Thoracic aorta (tissue), 2 donors: ENCODE results near the gene CDK13. TPM values are rescaled to one million over a fixed set of nuclear protein-coding genes. Genes with fewer than 3 reads are reported as not detected.

Source experiments
- ATAC-seq: fragments of 150-250 bp; one replicate; pipeline ENCODE4 v1.8.0; 2017; ENCODE audit warnings: low read depth; ENCODE audit not compliant: insufficient number of reproducible peaks, low FRiP score
- DNase-seq: peaks from one replicate; pipeline ENCODE4 v3.0.0-alpha.2; 2020; ENCODE audit warnings: low spot score
- H3K27ac ChIP-seq, 2 donors: fragments of 200-600 bp; sonication (generic); 1 replicate in 1 of 2; 2 replicates in 1 of 2; pipeline ENCODE4 v1.5.1; 2016; ENCODE audit warnings: mild to moderate bottlenecking in 2 of 2, moderate library complexity in 2 of 2
- H3K27me3 ChIP-seq: fragments of 200-600 bp; sonication (generic); replicated peaks from 2 replicates; pipeline ENCODE4 v1.6.0; 2016; ENCODE audit warnings: mild to moderate bottlenecking; ENCODE audit not compliant: insufficient read depth
- H3K36me3 ChIP-seq: fragments of 200-600 bp; sonication (generic); one replicate; pipeline ENCODE4 v1.5.1; 2016
- H3K4me1 ChIP-seq, 2 donors: fragments of 200-600 bp; sonication (generic); 1 replicate in 1 of 2; 2 replicates in 1 of 2; pipeline versions ENCODE4 v1.5.1 to v1.6.0; 2016; ENCODE audit warnings: low read depth in 2 of 2, mild to moderate bottlenecking in 1 of 2; ENCODE audit not compliant: control insufficient read depth in 1 of 2
- H3K4me3 ChIP-seq: fragments of 200-600 bp; sonication (generic); 2 replicates; pipeline ENCODE4 v1.5.1; 2016; ENCODE audit warnings: mild to moderate bottlenecking
- H3K9me3 ChIP-seq: fragments of 200-600 bp; sonication (generic); 2 replicates; pipeline ENCODE4 v1.5.1; 2016
- total RNA-seq, 2 donors: library from RNA; depleted of rRNA; stranded (reverse); fragments of >200 nt; gene quantifications; one replicate each; pipeline versions ENCODE4 v1.1.0 to v1.2.3, GENCODE V29; 2016
- TF ChIP-seq, protein P1 (sequence below): fragments of 200-600 bp; sonication (generic); IDR thresholded peaks from one replicate; pipeline ENCODE4 v1.5.1; 2019; ENCODE audit warnings: antibody characterized with exemption

CDK13 gene
- total RNA-seq, 2 donors from 2014 or later, result 61.3 to 107 TPM

DNA sequence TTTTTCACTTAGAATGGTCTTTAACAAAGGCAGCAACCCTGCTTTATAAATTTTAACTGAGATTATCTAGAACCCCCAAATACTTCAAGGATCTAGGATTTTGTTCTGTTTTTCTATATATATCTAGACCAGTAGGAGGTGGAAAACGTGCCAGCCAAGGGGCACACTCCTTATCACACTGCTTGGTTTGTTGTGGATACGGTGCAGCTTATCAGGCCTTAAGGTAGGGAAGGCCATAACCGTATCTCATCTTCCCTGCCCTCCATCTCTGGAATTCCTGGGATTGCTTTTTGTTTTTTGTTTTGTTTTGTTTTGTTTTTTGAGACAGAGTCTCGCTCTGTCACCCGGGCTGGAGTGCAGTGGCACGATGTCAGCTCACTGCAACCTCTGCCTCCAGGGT lies 109.0 kb downstream of the CDK13 start:
- TF ChIP-seq, protein P1, sequence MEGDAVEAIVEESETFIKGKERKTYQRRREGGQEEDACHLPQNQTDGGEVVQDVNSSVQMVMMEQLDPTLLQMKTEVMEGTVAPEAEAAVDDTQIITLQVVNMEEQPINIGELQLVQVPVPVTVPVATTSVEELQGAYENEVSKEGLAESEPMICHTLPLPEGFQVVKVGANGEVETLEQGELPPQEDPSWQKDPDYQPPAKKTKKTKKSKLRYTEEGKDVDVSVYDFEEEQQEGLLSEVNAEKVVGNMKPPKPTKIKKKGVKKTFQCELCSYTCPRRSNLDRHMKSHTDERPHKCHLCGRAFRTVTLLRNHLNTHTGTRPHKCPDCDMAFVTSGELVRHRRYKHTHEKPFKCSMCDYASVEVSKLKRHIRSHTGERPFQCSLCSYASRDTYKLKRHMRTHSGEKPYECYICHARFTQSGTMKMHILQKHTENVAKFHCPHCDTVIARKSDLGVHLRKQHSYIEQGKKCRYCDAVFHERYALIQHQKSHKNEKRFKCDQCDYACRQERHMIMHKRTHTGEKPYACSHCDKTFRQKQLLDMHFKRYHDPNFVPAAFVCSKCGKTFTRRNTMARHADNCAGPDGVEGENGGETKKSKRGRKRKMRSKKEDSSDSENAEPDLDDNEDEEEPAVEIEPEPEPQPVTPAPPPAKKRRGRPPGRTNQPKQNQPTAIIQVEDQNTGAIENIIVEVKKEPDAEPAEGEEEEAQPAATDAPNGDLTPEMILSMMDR, result no peak
- DNase-seq, result no peak
- peaks cover 12% of the 10 kb centered on the region for H3K36me3 ChIP-seq
- H3K27me3 ChIP-seq, result no peaks in the 10 kb centered on the region
- H3K27ac ChIP-seq, result no peak overlapping the region
- no peak for ATAC-seq
- H3K4me1 ChIP-seq, result peaks cover 0 to 16% of the 10 kb centered on the region in 2 donors
- no peak overlapping the region for H3K4me3 ChIP-seq
- no peaks in the 10 kb centered on the region for H3K9me3 ChIP-seq

DNA sequence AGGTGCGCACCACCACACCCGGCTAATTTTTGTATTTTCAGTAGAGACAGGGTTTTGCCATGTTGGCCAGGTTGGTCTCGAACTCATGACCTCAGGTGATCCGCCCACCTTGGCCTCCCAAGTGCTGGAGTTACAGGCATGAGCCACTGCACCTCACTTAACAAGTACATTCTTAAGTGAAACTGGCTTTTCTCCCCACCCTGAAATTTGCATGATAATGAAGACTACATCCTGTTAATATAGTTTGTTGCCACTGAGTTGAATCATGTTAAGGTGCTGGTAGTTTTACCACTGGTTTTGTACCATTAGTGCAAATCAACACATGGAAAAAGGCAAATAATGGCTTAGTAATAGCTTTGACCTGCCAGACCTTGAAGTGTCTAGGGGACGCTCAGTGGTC lies 122.2 kb downstream of the CDK13 start:
- Histone ChIP-seq H3K27ac (no peak overlapping the region), H3K4me3 (no peak overlapping the region), H3K9me3 (no peaks in the 10 kb centered on the region), H3K4me1 (no peaks in the 10 kb centered on the region), H3K36me3 (no peaks in the 10 kb centered on the region), H3K27me3 (no peaks in the 10 kb centered on the region)
- ATAC-seq, result no peak
- DNase-seq, result no peak
- TF ChIP-seq, protein P1, result no peak

DNA sequence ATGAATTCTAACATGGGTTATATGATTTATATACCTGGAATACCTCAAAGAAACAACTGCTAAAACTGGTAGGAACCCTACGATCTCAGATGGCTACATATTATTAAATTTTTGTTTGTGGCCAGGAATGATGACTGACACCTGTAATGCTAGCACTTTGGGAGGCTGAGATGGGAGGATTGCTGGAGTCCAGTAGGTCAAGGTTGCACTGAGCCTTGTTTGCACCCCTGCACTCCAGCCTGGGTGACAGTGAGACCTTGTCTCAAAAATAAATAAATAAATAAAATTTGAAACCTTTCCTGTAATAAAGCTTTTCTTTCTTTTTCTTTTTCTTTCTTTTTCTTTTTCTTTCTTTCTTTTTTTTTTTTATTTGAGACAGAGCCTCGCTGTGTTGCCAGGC lies 123.2 kb downstream of the CDK13 start:
- H3K27me3 ChIP-seq, result no peaks in the 10 kb centered on the region
- no peak overlapping the region for H3K4me3 ChIP-seq
- no peak for ATAC-seq
- no peak for DNase-seq
- H3K4me1 ChIP-seq, result no peaks in the 10 kb centered on the region
- H3K9me3 ChIP-seq, result no peaks in the 10 kb centered on the region
- TF ChIP-seq, protein P1, result no peak
- H3K36me3 ChIP-seq, result no peaks in the 10 kb centered on the region
- H3K27ac ChIP-seq, result no peak overlapping the region

DNA sequence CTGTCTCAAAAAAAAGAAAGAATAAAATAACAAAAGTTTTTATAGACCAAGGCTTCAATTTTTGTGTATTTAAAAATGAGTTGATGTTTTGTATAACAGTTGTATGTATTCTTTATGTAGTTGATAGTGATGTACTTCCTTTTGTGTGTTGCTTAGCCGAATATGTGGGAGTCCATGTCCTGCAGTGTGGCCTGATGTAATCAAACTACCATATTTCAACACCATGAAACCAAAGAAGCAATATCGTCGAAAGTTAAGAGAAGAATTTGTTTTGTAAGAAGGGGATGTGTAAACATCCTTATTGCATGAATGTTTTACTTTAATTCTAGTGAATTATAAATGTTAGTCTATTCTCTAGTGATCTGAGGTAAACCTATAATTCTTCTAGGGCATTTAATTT lies 127.8 kb downstream of the CDK13 start:
- Histone ChIP-seq H3K36me3 (no peaks in the 10 kb centered on the region), H3K4me1 (no peaks in the 10 kb centered on the region), H3K27ac (no peak overlapping the region), H3K27me3 (no peaks in the 10 kb centered on the region), H3K9me3 (no peaks in the 10 kb centered on the region), H3K4me3 (no peak overlapping the region)
- ATAC-seq, result no peak
- DNase-seq, result no peak
- TF ChIP-seq, protein P1, result no peak

DNA sequence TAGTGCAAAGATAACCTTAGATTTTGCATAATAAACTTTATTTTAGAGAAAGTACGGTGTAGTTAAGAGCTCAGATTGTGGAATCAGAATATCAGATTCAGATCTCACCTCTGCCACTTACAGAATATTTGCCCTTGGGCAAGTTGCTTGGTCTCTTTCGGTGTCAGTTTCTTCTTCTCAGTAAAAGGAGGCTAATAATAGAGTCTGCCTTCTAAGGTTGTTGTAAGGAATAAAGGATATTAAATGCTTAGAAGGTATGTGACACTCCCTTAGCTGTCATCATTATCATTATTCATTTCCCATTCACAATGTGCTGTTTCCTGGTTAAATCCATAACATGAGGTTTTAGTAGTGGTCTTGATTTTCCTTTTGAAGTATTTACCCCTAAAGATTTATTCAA lies 142.1 kb downstream of the CDK13 start:
- H3K4me1 ChIP-seq, result no peaks in the 10 kb centered on the region
- TF ChIP-seq, protein P1, result no peak
- DNase-seq, result no peak
- peaks cover 38% of the 10 kb centered on the region for H3K36me3 ChIP-seq
- no peak overlapping the region for H3K4me3 ChIP-seq
- H3K27ac ChIP-seq, result no peak overlapping the region
- no peak for ATAC-seq
- H3K9me3 ChIP-seq, result no peaks in the 10 kb centered on the region
- H3K27me3 ChIP-seq, result no peaks in the 10 kb centered on the region
